ENCODE measurements around the gene OR10A2.
"Not testable (repeated sequence)": the region's sequence is repeated elsewhere in the genome, so short reads cannot be mapped to it uniquely, and the experiment has no call there.

GRCh38 chr11:6854801-6855200, 8.1 kb upstream of the OR10A2 start:
- not testable (repeated sequence) for TF ChIP-seq ZNF274 (IDR thresholded peaks at IDR 0.05; ENCODE audit: low read depth, low read length); YY1 (IDR thresholded peaks at IDR 0.05; ENCODE audit: insufficient read depth, insufficient read length); SUZ12 (IDR thresholded peaks at IDR 0.05; ENCODE audit: extremely low read depth, insufficient read depth, insufficient read length)

Data from NT2/D1 (cell line).